H1 (cell line): ENCODE measurements around the gene ZNF775.

ENCODE experiments used
- EZH2 ChIP-seq: fragments of 200-600 bp; sonication (generic); IDR thresholded peaks from 2 replicates; pipeline ENCODE4 v1.7.1; 2012; ENCODE audit warnings: low read depth, mild to moderate bottlenecking, moderate library complexity, low read length, inconsistent platforms; ENCODE audit not compliant: severe bottlenecking
- HDAC2 ChIP-seq, 2 experiments: fragments of 300-600 bp in 1 of 2; sonication (generic) in 1 of 2; IDR thresholded peaks; 2 replicates each; pipeline ENCODE4 v1.6.1; 2011 to 2012; ENCODE audit warnings: low read depth in 2 of 2, low read length in 2 of 2, mild to moderate bottlenecking in 2 of 2, moderate library complexity in 2 of 2, borderline replicate concordance in 1 of 2, inconsistent platforms in 1 of 2
- KDM5A ChIP-seq: fragments of 200-600 bp; IDR thresholded peaks from 2 replicates; pipeline ENCODE4 v1.7.1; 2012; ENCODE audit warnings: mild to moderate bottlenecking, low read length, inconsistent platforms, mixed read lengths
- MAFK ChIP-seq: IDR thresholded peaks from 2 replicates; pipeline ENCODE4 v1.6.1; 2012; ENCODE audit warnings: low read depth, mild to moderate bottlenecking, improper control_type of control experiment, low read length
- POLR2A ChIP-seq, 2 experiments: IDR thresholded peaks; 1 replicate in 1 of 2; 2 replicates in 1 of 2; pipeline ENCODE4 v1.6.1; 2011; ENCODE audit warnings: low read depth in 2 of 2, low read length in 2 of 2, mild to moderate bottlenecking in 2 of 2; ENCODE audit errors: control extremely low read depth in 1 of 2
- SP1 ChIP-seq: IDR thresholded peaks from 2 replicates; pipeline ENCODE4 v1.6.1; 2011; ENCODE audit warnings: low read depth, low read length
- SRF ChIP-seq: IDR thresholded peaks from 2 replicates; pipeline ENCODE4 v1.6.1; 2011; ENCODE audit warnings: mild to moderate bottlenecking, low read depth, low read length, moderate library complexity
- SUZ12 ChIP-seq: fragments of 200-600 bp; sonication (generic); IDR thresholded peaks from 2 replicates; pipeline ENCODE4 v1.6.1; 2012; ENCODE audit warnings: mild to moderate bottlenecking, inconsistent platforms, low read length, moderate library complexity, mixed read lengths
- TAF1 ChIP-seq: IDR thresholded peaks from 2 replicates; pipeline ENCODE4 v1.6.1; 2011; ENCODE audit warnings: mild to moderate bottlenecking, low read depth, low read length
- TCF12 ChIP-seq: IDR thresholded peaks from 2 replicates; pipeline ENCODE4 v1.6.1; 2011; ENCODE audit warnings: low read depth, mild to moderate bottlenecking, low read length
- TEAD4 ChIP-seq: IDR thresholded peaks from 2 replicates; pipeline ENCODE4 v1.6.1; 2012; ENCODE audit warnings: low read depth, low read length, inconsistent platforms, mixed read lengths
- TF ChIP-seq, protein P1 (sequence below), 3 experiments: IDR thresholded peaks; 1 replicate in 2 of 3; 2 replicates in 1 of 3; pipeline versions ENCODE4 v1.5.1 to v1.6.1; 2011; ENCODE audit warnings: low read length in 3 of 3, mild to moderate bottlenecking in 3 of 3, inconsistent platforms in 2 of 3, low read depth in 1 of 3, moderate library complexity in 1 of 3; ENCODE audit not compliant: insufficient read depth in 1 of 3; ENCODE audit errors: control extremely low read depth in 1 of 3

DNA sequence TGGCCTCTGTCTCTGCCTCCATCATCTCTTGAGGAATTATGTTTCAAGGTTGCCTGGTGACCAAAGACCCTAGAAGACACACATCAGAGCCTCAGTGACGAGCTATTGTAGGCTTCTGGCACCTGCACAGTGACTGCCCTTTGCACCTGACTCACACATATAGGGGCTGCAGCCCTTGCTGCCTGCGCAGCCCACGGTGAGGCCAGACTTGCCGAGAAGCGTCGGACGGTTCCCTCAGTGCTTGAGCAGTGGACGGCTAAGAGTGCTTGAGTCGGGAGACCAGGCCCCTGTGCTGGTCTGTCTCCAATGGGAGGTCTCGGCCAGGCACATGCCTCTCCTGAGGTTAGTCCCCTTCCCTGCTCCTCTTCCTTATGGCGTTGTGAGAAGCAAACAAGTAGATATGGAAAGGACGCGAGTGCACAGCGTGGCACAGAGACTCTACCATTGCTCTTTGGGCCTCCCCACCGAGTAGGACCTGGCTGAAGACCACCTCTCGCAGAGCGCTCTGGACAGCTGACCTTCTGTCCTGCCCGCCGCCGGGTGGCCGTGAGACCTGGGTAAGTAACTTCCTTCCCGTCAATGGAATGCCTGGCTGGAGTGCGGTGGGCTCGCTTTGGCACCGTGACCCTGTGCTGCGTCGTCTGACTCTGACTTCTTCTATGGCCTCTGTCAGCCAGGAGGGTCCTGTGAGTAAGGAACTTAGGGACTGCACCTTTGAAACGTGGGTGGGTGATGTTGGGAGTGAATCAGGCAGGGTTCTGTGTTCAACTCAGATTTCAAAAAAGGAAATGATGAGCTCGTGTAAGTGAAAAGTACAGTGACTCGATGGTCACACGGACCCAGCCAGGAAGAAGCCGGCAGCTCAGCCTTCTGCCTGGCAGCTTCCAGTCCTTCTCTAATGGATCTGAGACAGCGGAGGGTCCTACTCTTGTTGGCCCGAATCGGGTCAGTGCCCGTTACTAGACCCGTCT, 33.7 kb downstream of the ZNF775 start:
- TF ChIP-seq TEAD4: no peak
- TF ChIP-seq, protein P1, sequence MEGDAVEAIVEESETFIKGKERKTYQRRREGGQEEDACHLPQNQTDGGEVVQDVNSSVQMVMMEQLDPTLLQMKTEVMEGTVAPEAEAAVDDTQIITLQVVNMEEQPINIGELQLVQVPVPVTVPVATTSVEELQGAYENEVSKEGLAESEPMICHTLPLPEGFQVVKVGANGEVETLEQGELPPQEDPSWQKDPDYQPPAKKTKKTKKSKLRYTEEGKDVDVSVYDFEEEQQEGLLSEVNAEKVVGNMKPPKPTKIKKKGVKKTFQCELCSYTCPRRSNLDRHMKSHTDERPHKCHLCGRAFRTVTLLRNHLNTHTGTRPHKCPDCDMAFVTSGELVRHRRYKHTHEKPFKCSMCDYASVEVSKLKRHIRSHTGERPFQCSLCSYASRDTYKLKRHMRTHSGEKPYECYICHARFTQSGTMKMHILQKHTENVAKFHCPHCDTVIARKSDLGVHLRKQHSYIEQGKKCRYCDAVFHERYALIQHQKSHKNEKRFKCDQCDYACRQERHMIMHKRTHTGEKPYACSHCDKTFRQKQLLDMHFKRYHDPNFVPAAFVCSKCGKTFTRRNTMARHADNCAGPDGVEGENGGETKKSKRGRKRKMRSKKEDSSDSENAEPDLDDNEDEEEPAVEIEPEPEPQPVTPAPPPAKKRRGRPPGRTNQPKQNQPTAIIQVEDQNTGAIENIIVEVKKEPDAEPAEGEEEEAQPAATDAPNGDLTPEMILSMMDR (IDR thresholded peaks at IDR 0.05; ENCODE audit: control extremely low read depth in 1 of 3, insufficient read depth in 1 of 3, low read depth in 1 of 3, low read length in 3 of 3): no peak
- TF ChIP-seq SP1: no peak
- TF ChIP-seq MAFK: no peak
- TF ChIP-seq TAF1: no peak
- TF ChIP-seq TCF12: no peak
- no peak for TF ChIP-seq SRF
- TF ChIP-seq HDAC2 (IDR thresholded peaks at IDR 0.05; ENCODE audit: borderline replicate concordance in 1 of 2, low read depth in 2 of 2, low read length in 2 of 2): no peak
- no peak for TF ChIP-seq EZH2
- TF ChIP-seq POLR2A (IDR thresholded peaks at IDR 0.05; ENCODE audit: control extremely low read depth in 1 of 2, low read depth in 2 of 2, low read length in 2 of 2): no peak
- TF ChIP-seq KDM5A: no peak
- TF ChIP-seq SUZ12: no peak
